IMR-90 (cell line): ENCODE results near the gene RIT1.

ENCODE experiments used
- CTCF ChIP-seq: conservative IDR thresholded peaks from 2 replicates; pipeline ENCODE4 v1.5.1; 2012; ENCODE audit warnings: mild to moderate bottlenecking, low read depth, low read length, improper control_type of control experiment
- RAD21 ChIP-seq: IDR thresholded peaks from 2 replicates; pipeline ENCODE4 v1.6.1; 2012; ENCODE audit warnings: low read length, improper control_type of control experiment

GRCh38 chr1:155925506-155925905, 14.4 kb upstream of the RIT1 start:
- TF ChIP-seq CTCF (no peak), RAD21 (no peak)
